ENCODE results near the gene MAP3K7. TPM values are rescaled to one million over a fixed set of nuclear protein-coding genes. Genes with fewer than 3 reads are reported as not detected.

MAP3K7 gene
- total and polyA plus RNA-seq, 2 of the 13 experiments (the other 11 are each of a cell fraction or from before 2014, with no cell fraction given): 24.1 to 24.4 TPM

DNA sequence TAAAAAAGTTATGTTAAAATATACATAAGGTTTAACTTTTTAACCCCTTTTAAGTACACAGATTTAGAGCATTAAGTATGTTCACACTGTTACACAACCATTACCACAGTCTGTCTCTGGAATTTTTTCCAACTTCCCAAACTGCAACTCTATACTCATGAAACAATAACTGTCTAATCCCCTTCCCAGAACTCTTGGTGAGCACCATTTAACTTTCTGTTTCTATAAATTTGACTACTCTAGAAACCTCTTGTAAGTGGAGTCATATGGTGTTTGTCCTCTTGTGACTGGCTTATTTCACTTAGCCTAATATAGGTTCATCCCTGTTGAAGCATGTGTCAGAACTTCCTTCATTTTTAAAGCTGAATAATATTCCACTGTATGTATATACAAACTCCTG lies 98.1 kb downstream of the MAP3K7 start:
- CTCF ChIA-PET (ENCODE audit: low intra/inter-chr PET ratio, low total read pairs): no interaction called here

More for the DNA sequence above, 98.1 kb downstream of the MAP3K7 start:
- H3K79me2 ChIP-seq (ENCODE audit: insufficient read depth, low read length): no peaks in the 10 kb centered on the region
- no peaks in the 10 kb centered on the region for H3K36me3 ChIP-seq (replicated peaks in 1 of 2; ENCODE audit: control insufficient read depth in 1 of 2, insufficient read depth in 2 of 2, low read length in 2 of 2)
- no peaks in the 10 kb centered on the region for H3K4me1 ChIP-seq (ENCODE audit: insufficient read depth, low read length)
- ATAC-seq (no peak), DNase-seq (ENCODE audit: low spot score) (no peak), FAIRE-seq (no peak)
- H3K9ac ChIP-seq (ENCODE audit: insufficient read depth, low read depth, low read length): no peak overlapping the region
- in situ Hi-C loops (cut with HindIII; ENCODE audit: extremely low pct_ligation_motif_present, low pct_unique_long_range_greater_than_20kb) (loop anchor here (25.0 kb wide), 1 partner anchor 202 kb away; the partner anchor contains the start of gene BACH2), intact Hi-C loops (cut with micrococcal nuclease; ENCODE audit: unreplicated experiment) (no loop called here)
- H4K20me1 ChIP-seq (ENCODE audit: insufficient read depth, low read length): no peaks in the 10 kb centered on the region
- no TSS peak for BruUV-seq (replicated peaks)
- POLR2A ChIA-PET: no interaction called here
- H3K4me2 ChIP-seq (ENCODE audit: low read depth, low read length): no peak overlapping the region
- H3K9me3 ChIP-seq (ENCODE audit: low read length): no peaks in the 10 kb centered on the region
- TF ChIP-seq JUN (CRISPR knock-in tag; IDR thresholded peaks at IDR 0.05) (no peak), KLF12 (CRISPR knock-in tag; IDR thresholded peaks at IDR 0.05; ENCODE audit: borderline replicate concordance) (no peak), ZNF121 (CRISPR knock-in tag; IDR thresholded peaks at IDR 0.05) (no peak), ZNF335 (CRISPR knock-in tag; IDR thresholded peaks at IDR 0.05) (no peak), ZNF350 (CRISPR knock-in tag; IDR thresholded peaks at IDR 0.05; ENCODE audit: borderline replicate concordance, low read depth) (no peak), PTBP1 (IDR thresholded peaks at IDR 0.05; ENCODE audit: low read depth, low read length, poor library complexity, severe bottlenecking) (no peak), NR2F1 (CRISPR knock-in tag; IDR thresholded peaks at IDR 0.05) (no peak), GLI4 (CRISPR knock-in tag; IDR thresholded peaks at IDR 0.05; ENCODE audit: borderline replicate concordance) (no peak), CC2D1A (CRISPR knock-in tag; IDR thresholded peaks at IDR 0.05) (no peak), ZFP1 (CRISPR knock-in tag; IDR thresholded peaks at IDR 0.05) (no peak), NFE2L2 (IDR thresholded peaks at IDR 0.05; ENCODE audit: low read length) (no peak), FOXJ3 (CRISPR knock-in tag; IDR thresholded peaks at IDR 0.05; ENCODE audit: borderline replicate concordance) (no peak), DR1 (CRISPR knock-in tag; IDR thresholded peaks at IDR 0.05) (no peak), GATAD2A (CRISPR knock-in tag; IDR thresholded peaks at IDR 0.05) (no peak), MYNN (CRISPR knock-in tag; IDR thresholded peaks at IDR 0.05; ENCODE audit: low read depth) (no peak), ZSCAN29 (CRISPR knock-in tag; conservative IDR thresholded peaks at IDR 0.05) (no peak)
- TF ChIP-seq, protein P1, sequence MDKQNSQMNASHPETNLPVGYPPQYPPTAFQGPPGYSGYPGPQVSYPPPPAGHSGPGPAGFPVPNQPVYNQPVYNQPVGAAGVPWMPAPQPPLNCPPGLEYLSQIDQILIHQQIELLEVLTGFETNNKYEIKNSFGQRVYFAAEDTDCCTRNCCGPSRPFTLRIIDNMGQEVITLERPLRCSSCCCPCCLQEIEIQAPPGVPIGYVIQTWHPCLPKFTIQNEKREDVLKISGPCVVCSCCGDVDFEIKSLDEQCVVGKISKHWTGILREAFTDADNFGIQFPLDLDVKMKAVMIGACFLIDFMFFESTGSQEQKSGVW (CRISPR knock-in tag; IDR thresholded peaks at IDR 0.05; ENCODE audit: borderline replicate concordance): no peak
- TF ChIP-seq, protein P2, sequence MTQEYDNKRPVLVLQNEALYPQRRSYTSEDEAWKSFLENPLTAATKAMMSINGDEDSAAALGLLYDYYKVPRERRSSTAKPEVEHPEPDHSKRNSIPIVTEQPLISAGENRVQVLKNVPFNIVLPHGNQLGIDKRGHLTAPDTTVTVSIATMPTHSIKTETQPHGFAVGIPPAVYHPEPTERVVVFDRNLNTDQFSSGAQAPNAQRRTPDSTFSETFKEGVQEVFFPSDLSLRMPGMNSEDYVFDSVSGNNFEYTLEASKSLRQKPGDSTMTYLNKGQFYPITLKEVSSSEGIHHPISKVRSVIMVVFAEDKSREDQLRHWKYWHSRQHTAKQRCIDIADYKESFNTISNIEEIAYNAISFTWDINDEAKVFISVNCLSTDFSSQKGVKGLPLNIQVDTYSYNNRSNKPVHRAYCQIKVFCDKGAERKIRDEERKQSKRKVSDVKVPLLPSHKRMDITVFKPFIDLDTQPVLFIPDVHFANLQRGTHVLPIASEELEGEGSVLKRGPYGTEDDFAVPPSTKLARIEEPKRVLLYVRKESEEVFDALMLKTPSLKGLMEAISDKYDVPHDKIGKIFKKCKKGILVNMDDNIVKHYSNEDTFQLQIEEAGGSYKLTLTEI (CRISPR knock-in tag; conservative IDR thresholded peaks at IDR 0.05): no peak
- TF ChIP-seq, protein P3, sequence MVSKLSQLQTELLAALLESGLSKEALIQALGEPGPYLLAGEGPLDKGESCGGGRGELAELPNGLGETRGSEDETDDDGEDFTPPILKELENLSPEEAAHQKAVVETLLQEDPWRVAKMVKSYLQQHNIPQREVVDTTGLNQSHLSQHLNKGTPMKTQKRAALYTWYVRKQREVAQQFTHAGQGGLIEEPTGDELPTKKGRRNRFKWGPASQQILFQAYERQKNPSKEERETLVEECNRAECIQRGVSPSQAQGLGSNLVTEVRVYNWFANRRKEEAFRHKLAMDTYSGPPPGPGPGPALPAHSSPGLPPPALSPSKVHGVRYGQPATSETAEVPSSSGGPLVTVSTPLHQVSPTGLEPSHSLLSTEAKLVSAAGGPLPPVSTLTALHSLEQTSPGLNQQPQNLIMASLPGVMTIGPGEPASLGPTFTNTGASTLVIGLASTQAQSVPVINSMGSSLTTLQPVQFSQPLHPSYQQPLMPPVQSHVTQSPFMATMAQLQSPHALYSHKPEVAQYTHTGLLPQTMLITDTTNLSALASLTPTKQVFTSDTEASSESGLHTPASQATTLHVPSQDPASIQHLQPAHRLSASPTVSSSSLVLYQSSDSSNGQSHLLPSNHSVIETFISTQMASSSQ (IDR thresholded peaks at IDR 0.05; ENCODE audit: low read depth): no peak
- TF ChIP-seq, protein P3 (CRISPR knock-in tag; IDR thresholded peaks at IDR 0.05; ENCODE audit: borderline replicate concordance): no peak
- no peak overlapping the region for H3K4me3 ChIP-seq (replicated peaks in 1 of 3; ENCODE audit: insufficient read depth in 1 of 3, low read depth in 2 of 3, low read length in 3 of 3)
- H3K27me3 ChIP-seq (ENCODE audit: control insufficient read depth in 1 of 2, insufficient read depth in 2 of 2, low read length in 2 of 2): no peaks in the 10 kb centered on the region; a peak in 1 of 5 replicates
- no peak overlapping the region for H3K27ac ChIP-seq (ENCODE audit: extremely low read length, insufficient read depth, low read length)
- H2AFZ ChIP-seq (ENCODE audit: low read length): no peak overlapping the region
